Measurements from ENCODE around the gene TIMP3.

The TIMP3 gene

GRCh38 chr22:32837803-32838202 is 36.3 kb downstream of the TIMP3 start:
- Histone ChIP-seq H3K36me3 (ENCODE audit: insufficient read depth, low read depth, low read length) (no peaks in the 10 kb centered on the region), H3K9me3 (ENCODE audit: insufficient read depth, low read depth, low read length) (no peaks in the 10 kb centered on the region), H3K4me3 (ENCODE audit: low read length) (no peak overlapping the region), H3K4me1 (ENCODE audit: insufficient read depth, low read length) (peaks cover 2% of the 10 kb centered on the region; the same call in 1 of the 2 replicates), H3K9ac (ENCODE audit: low read depth, low read length) (no peak overlapping the region), H3K27ac (ENCODE audit: low read length) (no peak overlapping the region), H3K27me3 (ENCODE audit: insufficient read depth, low read length) (no peaks in the 10 kb centered on the region)

- Histone ChIP-seq H3K27me3 (ENCODE audit: insufficient read depth, low read length) (no peaks in the 10 kb centered on the region), H3K9me3 (ENCODE audit: insufficient read depth, low read depth, low read length) (no peaks in the 10 kb centered on the region), H3K9ac (ENCODE audit: low read depth, low read length) (no peak overlapping the region), H3K4me3 (ENCODE audit: low read length) (no peak overlapping the region), H3K36me3 (ENCODE audit: insufficient read depth, low read depth, low read length) (no peaks in the 10 kb centered on the region), H3K4me1 (ENCODE audit: insufficient read depth, low read length) (peaks cover 2% of the 10 kb centered on the region; the same call in 1 of the 2 replicates), H3K27ac (ENCODE audit: low read length) (no peak overlapping the region)
These were observed 38.5 kb downstream of the TIMP3 start for GRCh38 chr22:32839831-32840584.

- H3K4me3 ChIP-seq (ENCODE audit: low read length) = no peak overlapping the region
- H3K4me1 ChIP-seq (ENCODE audit: insufficient read depth, low read length) = peaks cover 2% of the 10 kb centered on the region; the same call in 1 of the 2 replicates
- no peaks in the 10 kb centered on the region for H3K9me3 ChIP-seq (ENCODE audit: insufficient read depth, low read depth, low read length)
- H3K9ac ChIP-seq (ENCODE audit: low read depth, low read length) = no peak overlapping the region
- H3K27ac ChIP-seq (ENCODE audit: low read length) = no peak overlapping the region
- no peaks in the 10 kb centered on the region for H3K36me3 ChIP-seq (ENCODE audit: insufficient read depth, low read depth, low read length)
- H3K27me3 ChIP-seq (ENCODE audit: insufficient read depth, low read length) = no peaks in the 10 kb centered on the region
These were observed 39.7 kb downstream of the TIMP3 start for GRCh38 chr22:32841175-32841574.

DNA sequence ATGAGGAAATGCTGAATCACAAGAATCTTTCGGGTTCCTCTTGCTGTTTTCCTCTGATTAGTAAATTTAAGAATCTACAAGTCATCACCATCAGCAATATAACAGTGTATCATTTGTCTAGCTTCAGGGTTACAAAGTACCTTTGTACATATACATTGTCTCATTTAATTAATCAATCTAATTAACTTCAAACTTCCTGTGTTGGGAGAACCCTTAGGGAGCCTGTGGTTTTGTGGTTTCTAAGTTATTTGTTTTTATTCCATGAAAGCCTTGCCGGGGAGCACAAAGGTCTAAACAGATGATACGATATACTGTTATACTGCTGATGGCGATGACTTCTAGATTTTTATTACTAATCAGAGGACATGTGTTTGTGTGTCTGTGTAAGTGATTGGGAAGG is 41.0 kb downstream of the TIMP3 start:
- Histone ChIP-seq H3K4me1 (ENCODE audit: insufficient read depth, low read length) (peaks cover 2% of the 10 kb centered on the region; the same call in 1 of the 2 replicates), H3K9me3 (ENCODE audit: insufficient read depth, low read depth, low read length) (no peaks in the 10 kb centered on the region), H3K27ac (ENCODE audit: low read length) (no peak overlapping the region), H3K4me3 (ENCODE audit: low read length) (no peak overlapping the region), H3K9ac (ENCODE audit: low read depth, low read length) (no peak overlapping the region), H3K27me3 (ENCODE audit: insufficient read depth, low read length) (no peaks in the 10 kb centered on the region), H3K36me3 (ENCODE audit: insufficient read depth, low read depth, low read length) (no peaks in the 10 kb centered on the region)

DNA sequence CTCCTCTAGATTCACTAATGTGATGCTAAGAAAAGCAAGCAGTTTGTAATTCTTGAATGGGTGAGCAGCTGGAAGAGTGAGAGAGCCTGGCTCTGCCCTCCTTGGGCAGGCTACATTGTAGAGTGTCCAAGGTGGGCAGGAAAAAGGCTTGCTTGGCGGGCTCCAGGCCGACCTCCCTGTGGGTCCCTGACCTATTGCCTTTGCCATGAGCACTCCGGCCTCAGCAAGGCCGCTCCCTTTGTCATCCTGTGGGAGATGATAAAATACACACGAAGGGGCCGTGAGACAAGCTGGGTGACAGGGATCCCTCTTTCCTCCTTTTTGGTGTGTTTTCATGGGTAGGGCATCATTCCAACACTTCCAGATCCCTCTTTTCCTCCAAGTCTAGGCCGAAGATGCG is 41.8 kb downstream of the TIMP3 start:
- no peak overlapping the region for H3K27ac ChIP-seq (ENCODE audit: low read length)
- no peak overlapping the region for H3K9ac ChIP-seq (ENCODE audit: low read depth, low read length)

DNA sequence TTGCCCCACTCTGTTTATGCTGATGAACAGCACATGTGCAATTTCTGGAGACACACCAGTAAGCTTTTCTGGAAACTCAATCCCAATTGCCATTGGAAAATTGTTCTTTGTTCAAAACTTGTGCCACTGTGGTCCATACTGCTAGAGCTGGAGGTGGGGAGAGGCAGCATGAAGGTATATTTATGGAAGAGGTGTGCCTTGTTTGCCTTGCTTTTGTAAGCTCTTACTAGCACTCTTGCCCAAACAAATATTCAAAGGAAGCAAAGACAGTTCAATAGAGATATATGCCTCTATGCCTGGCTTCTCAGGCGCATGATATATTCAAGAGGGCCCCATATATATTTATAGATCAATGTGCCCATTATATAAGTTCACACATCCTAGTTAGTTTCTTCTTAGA is 42.7 kb downstream of the TIMP3 start:
- H3K36me3 ChIP-seq (ENCODE audit: insufficient read depth, low read depth, low read length) = no peaks in the 10 kb centered on the region
- H3K27me3 ChIP-seq (ENCODE audit: insufficient read depth, low read length) = no peaks in the 10 kb centered on the region
- peaks cover 2% of the 10 kb centered on the region; the same call in 1 of the 2 replicates for H3K4me1 ChIP-seq (ENCODE audit: insufficient read depth, low read length)
- no peaks in the 10 kb centered on the region for H3K9me3 ChIP-seq (ENCODE audit: insufficient read depth, low read depth, low read length)
- H3K27ac ChIP-seq (ENCODE audit: low read length) = no peak overlapping the region
- H3K4me3 ChIP-seq (ENCODE audit: low read length) = no peak overlapping the region
- no peak overlapping the region for H3K9ac ChIP-seq (ENCODE audit: low read depth, low read length)

More for the DNA sequence above, 41.8 kb downstream of the TIMP3 start:
- Histone ChIP-seq H3K4me1 (ENCODE audit: insufficient read depth, low read length) (peaks cover 2% of the 10 kb centered on the region; the same call in 1 of the 2 replicates), H3K27me3 (ENCODE audit: insufficient read depth, low read length) (no peaks in the 10 kb centered on the region), H3K9me3 (ENCODE audit: insufficient read depth, low read depth, low read length) (no peaks in the 10 kb centered on the region), H3K36me3 (ENCODE audit: insufficient read depth, low read depth, low read length) (no peaks in the 10 kb centered on the region), H3K4me3 (ENCODE audit: low read length) (no peak overlapping the region)

DNA sequence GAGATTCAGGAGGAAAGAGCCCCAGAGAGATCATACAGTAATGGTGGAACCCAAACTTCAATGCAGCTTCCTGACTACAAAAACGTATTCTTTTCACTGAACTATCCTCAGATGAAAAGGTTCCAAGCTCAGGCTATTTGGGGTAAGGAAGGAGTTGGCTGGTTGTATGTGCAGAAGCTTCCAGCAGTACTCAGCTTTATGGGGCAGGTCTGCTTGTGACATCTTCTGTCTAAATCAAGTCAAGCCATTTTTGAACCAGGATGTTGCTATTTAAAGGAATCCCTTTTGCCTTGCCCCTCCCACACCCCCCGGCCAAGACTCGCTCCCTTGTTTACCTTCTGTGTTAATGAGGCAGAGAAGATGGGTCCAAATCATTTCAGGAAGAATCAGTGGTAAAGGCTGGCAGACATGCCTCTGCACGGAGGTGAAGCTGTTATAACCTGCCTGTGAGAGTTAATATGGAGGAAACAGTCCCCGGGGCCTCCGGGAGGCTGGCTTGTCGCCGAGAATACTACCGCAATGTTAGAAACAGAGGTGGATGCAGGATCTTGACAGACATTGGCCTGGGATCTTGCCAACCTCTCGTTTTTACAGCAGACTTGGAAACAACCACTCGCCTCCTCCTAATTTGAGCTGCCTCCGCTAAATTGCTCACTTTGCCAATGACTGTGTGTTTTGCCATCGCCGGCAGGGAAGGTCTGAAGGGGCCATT is 45.4 kb downstream of the TIMP3 start:
- Histone ChIP-seq H3K27ac (ENCODE audit: low read length) (no peak overlapping the region), H3K27me3 (ENCODE audit: insufficient read depth, low read length) (no peaks in the 10 kb centered on the region), H3K36me3 (ENCODE audit: insufficient read depth, low read depth, low read length) (no peaks in the 10 kb centered on the region), H3K9ac (ENCODE audit: low read depth, low read length) (no peak overlapping the region), H3K9me3 (ENCODE audit: insufficient read depth, low read depth, low read length) (no peaks in the 10 kb centered on the region), H3K4me3 (ENCODE audit: low read length) (no peak overlapping the region), H3K4me1 (ENCODE audit: insufficient read depth, low read length) (no peaks in the 10 kb centered on the region)

DNA sequence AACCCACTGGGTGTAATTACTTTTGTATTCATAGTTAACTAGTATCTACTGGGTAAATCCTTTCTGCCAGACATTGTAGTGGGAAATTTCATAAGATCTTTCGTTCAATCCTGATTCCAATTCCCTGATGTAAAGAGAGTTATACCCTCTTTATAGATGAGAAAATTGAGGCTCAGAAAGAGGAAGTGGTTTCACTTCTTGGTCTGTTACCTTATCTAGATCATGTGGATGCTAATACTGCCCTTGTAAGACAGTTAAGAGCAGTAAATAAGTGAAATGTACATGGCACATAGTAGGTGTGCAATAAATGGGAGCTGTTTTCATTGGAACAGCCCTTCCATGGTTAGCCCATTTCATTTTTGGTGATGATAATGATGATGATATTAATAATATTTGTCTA is 46.7 kb downstream of the TIMP3 start:
- H3K27me3 ChIP-seq (ENCODE audit: insufficient read depth, low read length) = no peaks in the 10 kb centered on the region
- no peaks in the 10 kb centered on the region for H3K36me3 ChIP-seq (ENCODE audit: insufficient read depth, low read depth, low read length)
- H3K4me3 ChIP-seq (ENCODE audit: low read length) = no peak overlapping the region
- no peak overlapping the region for H3K9ac ChIP-seq (ENCODE audit: low read depth, low read length)
- no peak overlapping the region for H3K27ac ChIP-seq (ENCODE audit: low read length)
- H3K4me1 ChIP-seq (ENCODE audit: insufficient read depth, low read length) = no peaks in the 10 kb centered on the region
- no peaks in the 10 kb centered on the region for H3K9me3 ChIP-seq (ENCODE audit: insufficient read depth, low read depth, low read length)

GRCh38 chr22:32849501-32849900 is 48.0 kb downstream of the TIMP3 start:
- H3K4me1 ChIP-seq (ENCODE audit: insufficient read depth, low read length) = no peaks in the 10 kb centered on the region
- H3K27ac ChIP-seq (ENCODE audit: low read length) = no peak overlapping the region
- H3K9me3 ChIP-seq (ENCODE audit: insufficient read depth, low read depth, low read length) = no peaks in the 10 kb centered on the region
- no peaks in the 10 kb centered on the region for H3K27me3 ChIP-seq (ENCODE audit: insufficient read depth, low read length)
- no peak overlapping the region for H3K9ac ChIP-seq (ENCODE audit: low read depth, low read length)
- H3K4me3 ChIP-seq (ENCODE audit: low read length) = no peak overlapping the region
- H3K36me3 ChIP-seq (ENCODE audit: insufficient read depth, low read depth, low read length) = no peaks in the 10 kb centered on the region

DNA sequence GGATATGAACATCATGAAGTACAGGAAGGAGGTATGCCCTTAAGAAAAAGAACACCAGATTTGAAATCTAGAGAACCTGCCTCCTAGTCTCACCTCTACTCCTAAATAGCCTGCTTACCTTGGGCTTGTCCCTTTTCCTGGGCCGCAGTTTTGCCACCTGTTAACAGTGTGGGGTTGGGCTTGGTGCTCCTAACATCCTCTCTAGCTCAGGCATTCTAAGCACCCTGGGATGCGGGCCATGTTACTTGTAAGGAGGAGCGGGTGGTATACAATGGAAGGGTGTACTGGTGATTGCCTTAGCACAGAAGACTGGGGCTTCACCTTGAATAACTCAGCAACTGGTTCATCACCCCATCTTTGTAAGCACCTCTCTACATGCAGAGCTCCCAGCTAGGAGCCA is 48.7 kb downstream of the TIMP3 start:
- H3K9ac ChIP-seq (ENCODE audit: low read depth, low read length) = no peak overlapping the region
- H3K27me3 ChIP-seq (ENCODE audit: insufficient read depth, low read length) = no peaks in the 10 kb centered on the region
- H3K27ac ChIP-seq (ENCODE audit: low read length) = no peak overlapping the region
- H3K36me3 ChIP-seq (ENCODE audit: insufficient read depth, low read depth, low read length) = no peaks in the 10 kb centered on the region
- H3K9me3 ChIP-seq (ENCODE audit: insufficient read depth, low read depth, low read length) = no peaks in the 10 kb centered on the region
- H3K4me3 ChIP-seq (ENCODE audit: low read length) = no peak overlapping the region
- no peaks in the 10 kb centered on the region for H3K4me1 ChIP-seq (ENCODE audit: insufficient read depth, low read length)

GRCh38 chr22:32850591-32851517 is 49.3 kb downstream of the TIMP3 start:
- Histone ChIP-seq H3K27me3 (ENCODE audit: insufficient read depth, low read length) (no peaks in the 10 kb centered on the region), H3K4me3 (ENCODE audit: low read length) (no peak overlapping the region), H3K36me3 (ENCODE audit: insufficient read depth, low read depth, low read length) (0 out of 2 replicates have a peak, but pooled peaks cover under 1% of the 10 kb centered on the region)

More at GRCh38 chr22:32850591-32851517, 49.3 kb downstream of the TIMP3 start:
- H3K4me1 ChIP-seq (ENCODE audit: insufficient read depth, low read length) = no peaks in the 10 kb centered on the region
- H3K27ac ChIP-seq (ENCODE audit: low read length) = no peak overlapping the region
- H3K9ac ChIP-seq (ENCODE audit: low read depth, low read length) = no peak overlapping the region
- no peaks in the 10 kb centered on the region for H3K9me3 ChIP-seq (ENCODE audit: insufficient read depth, low read depth, low read length)
